Stomach (tissue), 4 donors: ENCODE measurements around the gene C10orf67.

Experiments used
- POLR2A ChIP-seq, 4 donors: fragments of 450-650 bp; IDR thresholded peaks; one replicate each; pipeline ENCODE4 v1.6.1; 2016; ENCODE audit warnings: antibody characterized with exemption in 4 of 4, control low read depth in 2 of 4, mild to moderate bottlenecking in 1 of 4, moderate library complexity in 1 of 4
- TF ChIP-seq, protein P1 (sequence below), 7 experiments: fragments of 450-650 bp in 4 of 7; fragments of 200-600 bp in 3 of 7; sonication (generic) in 3 of 7; IDR thresholded peaks; one replicate each; pipeline ENCODE4 v1.5.1; 2016 to 2019; ENCODE audit warnings: antibody characterized with exemption in 7 of 7, control low read depth in 2 of 7, mild to moderate bottlenecking in 1 of 7

DNA sequence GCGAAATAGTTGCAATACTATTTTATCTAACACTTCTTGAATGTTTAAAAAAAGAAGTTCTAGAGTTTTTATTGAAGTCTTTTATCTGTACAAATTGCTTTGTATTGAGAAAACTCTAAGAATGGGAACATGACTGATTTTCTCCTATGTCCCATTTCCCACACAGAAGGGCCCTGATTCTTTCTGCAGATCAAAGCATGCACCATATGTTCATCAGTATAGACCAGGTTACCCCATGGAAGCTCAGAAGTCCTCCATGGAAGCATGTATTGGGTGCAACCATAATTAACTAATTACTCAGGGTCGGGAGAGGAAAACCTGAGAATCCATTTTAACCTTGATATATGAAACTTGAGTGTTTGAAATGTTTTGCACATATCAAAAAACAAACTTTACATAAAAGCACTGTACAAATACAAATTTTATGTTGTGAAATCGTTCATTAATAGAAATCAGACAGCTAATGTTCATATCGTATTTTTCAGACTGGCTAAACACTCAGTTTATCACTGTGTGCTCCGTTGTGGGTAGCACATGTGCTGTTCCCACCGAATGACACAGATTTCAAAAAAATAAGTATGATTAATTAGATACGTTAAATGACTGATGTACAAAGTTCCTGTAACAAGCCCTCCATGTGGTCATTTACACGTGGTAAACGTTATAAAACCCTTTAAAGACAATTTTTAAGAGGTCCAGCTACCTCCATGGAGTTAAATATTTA lies 81.0 kb downstream of the C10orf67 start:
- TF ChIP-seq POLR2A (IDR thresholded peaks at IDR 0.05), result no peak
- TF ChIP-seq, protein P1, sequence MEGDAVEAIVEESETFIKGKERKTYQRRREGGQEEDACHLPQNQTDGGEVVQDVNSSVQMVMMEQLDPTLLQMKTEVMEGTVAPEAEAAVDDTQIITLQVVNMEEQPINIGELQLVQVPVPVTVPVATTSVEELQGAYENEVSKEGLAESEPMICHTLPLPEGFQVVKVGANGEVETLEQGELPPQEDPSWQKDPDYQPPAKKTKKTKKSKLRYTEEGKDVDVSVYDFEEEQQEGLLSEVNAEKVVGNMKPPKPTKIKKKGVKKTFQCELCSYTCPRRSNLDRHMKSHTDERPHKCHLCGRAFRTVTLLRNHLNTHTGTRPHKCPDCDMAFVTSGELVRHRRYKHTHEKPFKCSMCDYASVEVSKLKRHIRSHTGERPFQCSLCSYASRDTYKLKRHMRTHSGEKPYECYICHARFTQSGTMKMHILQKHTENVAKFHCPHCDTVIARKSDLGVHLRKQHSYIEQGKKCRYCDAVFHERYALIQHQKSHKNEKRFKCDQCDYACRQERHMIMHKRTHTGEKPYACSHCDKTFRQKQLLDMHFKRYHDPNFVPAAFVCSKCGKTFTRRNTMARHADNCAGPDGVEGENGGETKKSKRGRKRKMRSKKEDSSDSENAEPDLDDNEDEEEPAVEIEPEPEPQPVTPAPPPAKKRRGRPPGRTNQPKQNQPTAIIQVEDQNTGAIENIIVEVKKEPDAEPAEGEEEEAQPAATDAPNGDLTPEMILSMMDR (IDR thresholded peaks at IDR 0.05), result no peak
